GM23248 (cell line): Measurements from ENCODE around the gene RNF214.

Experiments
- EZH2 ChIP-seq: fragments of 200-600 bp; sonication (generic); IDR thresholded peaks from 2 replicates; pipeline ENCODE4 v1.6.1; 2018; ENCODE audit warnings: antibody characterized with exemption, mild to moderate bottlenecking; ENCODE audit not compliant: insufficient read depth, poor library complexity, severe bottlenecking
- EZH2phosphoT487 ChIP-seq: fragments of 200-600 bp; sonication (generic); IDR thresholded peaks from 2 replicates; pipeline ENCODE4 v1.6.1; 2018; ENCODE audit warnings: antibody characterized with exemption, moderate library complexity, mild to moderate bottlenecking, low read depth; ENCODE audit not compliant: insufficient read depth

- TF ChIP-seq EZH2 (no peak), EZH2phosphoT487 (no peak)
These were observed 54.1 kb downstream of the RNF214 start for GRCh38 chr11:117286588-117286987.
